Stimulated activated naive B cell treated with anti-CD40 and anti-IgM and Interleukin-4, amounts not matched to agents 10 μg/mL and 1 μg/mL and 100 μg/mL, for 72 hours (primary cell): Measurements from ENCODE around the gene TGFA.

Source experiments
- ATAC-seq, 2 donors: fragments of 150-1000 bp; cut with Tn5 transposase; replicated peaks; 2 replicates each; pipeline ENCODE4 v1.10.0; 2021; ENCODE audit warnings: moderate library complexity in 1 of 2
- DNase-seq: peaks from one replicate; pipeline ENCODE4 v3.0.0; 2021
- H3K27ac Mint-ChIP-seq: one replicate; pipeline ENCODE4 v1.8.0; 2022; ENCODE audit warnings: mild to moderate bottlenecking, mixed read lengths
- H3K27me3 Mint-ChIP-seq, 2 donors: one replicate each; pipeline ENCODE4 v1.8.0; 2022; ENCODE audit warnings: mixed read lengths in 2 of 2
- H3K36me3 Mint-ChIP-seq, 2 donors: one replicate each; pipeline ENCODE4 v1.8.0; 2022; ENCODE audit warnings: mixed read lengths in 2 of 2, mild to moderate bottlenecking in 1 of 2
- H3K4me1 Mint-ChIP-seq, 2 donors: one replicate each; pipeline ENCODE4 v1.8.0; 2022; ENCODE audit warnings: mixed read lengths in 2 of 2, mild to moderate bottlenecking in 1 of 2
- H3K4me3 Mint-ChIP-seq, 2 donors: one replicate each; pipeline ENCODE4 v1.8.0; 2022; ENCODE audit warnings: mild to moderate bottlenecking in 2 of 2, mixed read lengths in 2 of 2, moderate library complexity in 1 of 2
- H3K9me3 Mint-ChIP-seq, 2 donors: one replicate each; pipeline ENCODE4 v1.8.0; 2022; ENCODE audit warnings: mixed read lengths in 2 of 2, mild to moderate bottlenecking in 1 of 2

Gene TGFA

GRCh38 chr2:70561893-70562292 lies 8.3 kb upstream of the TGFA start:
- H3K36me3 Mint-ChIP-seq: no peaks in the 10 kb centered on the region
- no peaks in the 10 kb centered on the region for H3K4me1 Mint-ChIP-seq
- H3K27ac Mint-ChIP-seq: no peak overlapping the region
- peaks cover 26 to 40% of the 10 kb centered on the region in 2 donors for H3K27me3 Mint-ChIP-seq
- H3K9me3 Mint-ChIP-seq: no peaks in the 10 kb centered on the region
- no peak for DNase-seq
- no peak for ATAC-seq
- no peak overlapping the region for H3K4me3 Mint-ChIP-seq

- Mint-ChIP-seq H3K27ac (no peak overlapping the region), H3K4me3 (no peak overlapping the region), H3K9me3 (no peaks in the 10 kb centered on the region), H3K27me3 (peaks cover 27 to 48% of the 10 kb centered on the region in 2 donors), H3K4me1 (no peaks in the 10 kb centered on the region), H3K36me3 (no peaks in the 10 kb centered on the region)
- DNase-seq (no peak), ATAC-seq (no peak)
Measured at GRCh38 chr2:70560442-70560841, 6.8 kb upstream of the TGFA start.

GRCh38 chr2:70560040-70560439 lies 6.4 kb upstream of the TGFA start:
- Mint-ChIP-seq H3K4me1 (peaks cover 0 to under 1% of the 10 kb centered on the region in 2 donors), H3K27me3 (peaks cover 29 to 51% of the 10 kb centered on the region in 2 donors), H3K36me3 (no peaks in the 10 kb centered on the region), H3K9me3 (no peaks in the 10 kb centered on the region), H3K4me3 (no peak overlapping the region), H3K27ac (no peak overlapping the region)
- DNase-seq: no peak
- no peak for ATAC-seq

GRCh38 chr2:70558195-70558808 lies 4.7 kb upstream of the TGFA start:
- H3K4me1 Mint-ChIP-seq: peaks cover 8 to 13% of the 10 kb centered on the region in 2 donors
- no peak for ATAC-seq
- H3K27me3 Mint-ChIP-seq: peaks cover 39 to 64% of the 10 kb centered on the region in 2 donors
- no peaks in the 10 kb centered on the region for H3K9me3 Mint-ChIP-seq
- no peak for DNase-seq
- no peaks in the 10 kb centered on the region for H3K36me3 Mint-ChIP-seq
- no peak overlapping the region for H3K27ac Mint-ChIP-seq
- H3K4me3 Mint-ChIP-seq: no peak overlapping the region

GRCh38 chr2:70557171-70557838 lies 3.7 kb upstream of the TGFA start:
- Mint-ChIP-seq H3K36me3 (no peaks in the 10 kb centered on the region), H3K9me3 (no peaks in the 10 kb centered on the region), H3K27ac (no peak overlapping the region), H3K4me1 (peaks cover 17 to 23% of the 10 kb centered on the region in 2 donors), H3K27me3 (peaks cover 49 to 74% of the 10 kb centered on the region in 2 donors), H3K4me3 (no peak overlapping the region)
- DNase-seq: no peak
- ATAC-seq: no peak

GRCh38 chr2:70556608-70557007 lies 3.0 kb upstream of the TGFA start:
- no peak overlapping the region for H3K4me3 Mint-ChIP-seq
- H3K4me1 Mint-ChIP-seq: peaks cover 17 to 24% of the 10 kb centered on the region in 2 donors
- no peaks in the 10 kb centered on the region for H3K9me3 Mint-ChIP-seq
- no peaks in the 10 kb centered on the region for H3K36me3 Mint-ChIP-seq
- no peak overlapping the region for H3K27ac Mint-ChIP-seq
- H3K27me3 Mint-ChIP-seq: peaks cover 56 to 80% of the 10 kb centered on the region in 2 donors
- no peak for ATAC-seq
- DNase-seq: no peak

- peak overlapping the region; percentile 68 to 99 for H3K4me3 Mint-ChIP-seq
- H3K9me3 Mint-ChIP-seq: no peaks in the 10 kb centered on the region
- DNase-seq: no peak
- H3K36me3 Mint-ChIP-seq: no peaks in the 10 kb centered on the region
- H3K27ac Mint-ChIP-seq: no peak overlapping the region
- peaks cover 62 to 75% of the 10 kb centered on the region in 2 donors for H3K27me3 Mint-ChIP-seq
- no peak for ATAC-seq
- H3K4me1 Mint-ChIP-seq: peaks cover 17 to 24% of the 10 kb centered on the region in 2 donors
Measured at GRCh38 chr2:70554338-70554892, 789 bp upstream of the TGFA start.

GRCh38 chr2:70553334-70553583 lies 367 bp downstream of the TGFA start:
- H3K4me1 Mint-ChIP-seq: peaks cover 17 to 24% of the 10 kb centered on the region in 2 donors
- H3K27ac Mint-ChIP-seq: peak overlapping the region; percentile 94
- H3K4me3 Mint-ChIP-seq: peak overlapping the region; percentile 92 to 99
- ATAC-seq (peak; percentile 48 to 50), DNase-seq (no peak)
- no peaks in the 10 kb centered on the region for H3K36me3 Mint-ChIP-seq
- no peaks in the 10 kb centered on the region for H3K9me3 Mint-ChIP-seq
- peaks cover 60 to 66% of the 10 kb centered on the region in 2 donors for H3K27me3 Mint-ChIP-seq

- Mint-ChIP-seq H3K4me3 (peak overlapping the region; percentile 92 to 99), H3K27ac (peak overlapping the region; percentile 94), H3K36me3 (no peaks in the 10 kb centered on the region), H3K27me3 (peaks cover 57 to 65% of the 10 kb centered on the region in 2 donors), H3K4me1 (peaks cover 17 to 24% of the 10 kb centered on the region in 2 donors), H3K9me3 (no peaks in the 10 kb centered on the region)
- DNase-seq (no peak), ATAC-seq (no peak)
Measured at GRCh38 chr2:70552501-70553333, 909 bp downstream of the TGFA start.

GRCh38 chr2:70551167-70551566 lies 2.5 kb downstream of the TGFA start:
- H3K4me1 Mint-ChIP-seq: peaks cover 17 to 24% of the 10 kb centered on the region in 2 donors
- DNase-seq (no peak), ATAC-seq (no peak)
- no peak overlapping the region for H3K4me3 Mint-ChIP-seq
- no peak overlapping the region for H3K27ac Mint-ChIP-seq
- no peaks in the 10 kb centered on the region for H3K36me3 Mint-ChIP-seq
- peaks cover 48 to 50% of the 10 kb centered on the region in 2 donors for H3K27me3 Mint-ChIP-seq
- no peaks in the 10 kb centered on the region for H3K9me3 Mint-ChIP-seq

- ATAC-seq: no peak
- no peak overlapping the region for H3K27ac Mint-ChIP-seq
Measured at GRCh38 chr2:70549962-70550361, 3.7 kb downstream of the TGFA start.

GRCh38 chr2:70549064-70549710 lies 4.4 kb downstream of the TGFA start:
- DNase-seq (no peak), ATAC-seq (no peak)
- H3K4me3 Mint-ChIP-seq: no peak overlapping the region
- no peaks in the 10 kb centered on the region for H3K9me3 Mint-ChIP-seq
- H3K4me1 Mint-ChIP-seq: peaks cover 12 to 16% of the 10 kb centered on the region in 2 donors
- peaks cover 40 to 48% of the 10 kb centered on the region in 2 donors for H3K27me3 Mint-ChIP-seq
- no peaks in the 10 kb centered on the region for H3K36me3 Mint-ChIP-seq
- H3K27ac Mint-ChIP-seq: no peak overlapping the region

More at GRCh38 chr2:70549962-70550361, 3.7 kb downstream of the TGFA start:
- DNase-seq: no peak
- H3K4me3 Mint-ChIP-seq: no peak overlapping the region
- no peaks in the 10 kb centered on the region for H3K36me3 Mint-ChIP-seq
- no peaks in the 10 kb centered on the region for H3K9me3 Mint-ChIP-seq
- H3K4me1 Mint-ChIP-seq: peaks cover 16 to 23% of the 10 kb centered on the region in 2 donors
- peaks cover 46 to 49% of the 10 kb centered on the region in 2 donors for H3K27me3 Mint-ChIP-seq

- H3K27ac Mint-ChIP-seq: no peak overlapping the region
- ATAC-seq: no peak
Measured at GRCh38 chr2:70548233-70548632, 5.4 kb downstream of the TGFA start.

GRCh38 chr2:70546885-70547284 lies 6.7 kb downstream of the TGFA start:
- H3K36me3 Mint-ChIP-seq: no peaks in the 10 kb centered on the region
- H3K4me1 Mint-ChIP-seq: no peaks in the 10 kb centered on the region
- ATAC-seq (no peak), DNase-seq (no peak)
- no peaks in the 10 kb centered on the region for H3K9me3 Mint-ChIP-seq
- no peak overlapping the region for H3K4me3 Mint-ChIP-seq
- H3K27me3 Mint-ChIP-seq: peaks cover 22 to 29% of the 10 kb centered on the region in 2 donors
- H3K27ac Mint-ChIP-seq: no peak overlapping the region

More at GRCh38 chr2:70548233-70548632, 5.4 kb downstream of the TGFA start:
- Mint-ChIP-seq H3K27me3 (peaks cover 35 to 42% of the 10 kb centered on the region in 2 donors), H3K36me3 (no peaks in the 10 kb centered on the region), H3K4me1 (peaks cover 8 to 10% of the 10 kb centered on the region in 2 donors), H3K4me3 (no peak overlapping the region), H3K9me3 (no peaks in the 10 kb centered on the region)
- DNase-seq: no peak
